ENCODE results near the gene MBD5.

- TF ChIP-seq POLR2A (IDR thresholded peaks at IDR 0.05) (no peak), POLR2AphosphoS5 (IDR thresholded peaks at IDR 0.05) (no peak)
Measured at GRCh38 chr2:148523315-148523714, 502.4 kb downstream of the MBD5 start.

All from prostate gland (tissue), 1 donor.